HepG2 (cell line): ENCODE data around the gene UNC13D. TPM values are rescaled to one million over a fixed set of nuclear protein-coding genes. Genes with fewer than 3 reads are reported as not detected.

Experiments
- ATF7-NPFF ChIP-seq: sonication (generic); formaldehyde crosslinking; IDR thresholded peaks from 2 replicates; pipeline ENCODE4 v1.8.1; 2023; ENCODE audit warnings: mild to moderate bottlenecking, low read depth, missing genetic modification reagents, moderate library complexity
- BCL6 ChIP-seq: IDR thresholded peaks from 2 replicates; pipeline ENCODE4 v1.6.1; 2016; ENCODE audit warnings: missing genetic modification reagents, missing compliant biosample characterization
- BRF2 ChIP-seq: sonication (generic); formaldehyde crosslinking; IDR thresholded peaks from 2 replicates; pipeline ENCODE4 v1.8.1; 2022; ENCODE audit warnings: mild to moderate bottlenecking, missing genetic modification reagents
- CBX2 ChIP-seq, 2 experiments: fragments of 200-600 bp in 1 of 2; sonication (generic); formaldehyde crosslinking in 1 of 2; IDR thresholded peaks; 2 replicates each; pipeline versions ENCODE4 v1.7.0 to v1.8.1; 2018 to 2022; ENCODE audit warnings: low read depth in 2 of 2, low read length in 1 of 2, mild to moderate bottlenecking in 1 of 2, missing genetic modification reagents in 1 of 2
- FOXC1 ChIP-seq: sonication (generic); formaldehyde crosslinking; IDR thresholded peaks from 2 replicates; pipeline ENCODE4 v1.8.0; 2022; ENCODE audit warnings: mild to moderate bottlenecking, missing genetic modification reagents, borderline replicate concordance
- GATA4 ChIP-seq: sonication (generic); IDR thresholded peaks from 2 replicates; pipeline ENCODE4 v1.6.1; 2016; ENCODE audit warnings: antibody characterized with exemption, low read depth, borderline replicate concordance
- JUND ChIP-seq: sonication (generic); formaldehyde crosslinking; IDR thresholded peaks from 2 replicates; pipeline ENCODE4 v1.8.0; 2022; ENCODE audit warnings: mild to moderate bottlenecking, missing genetic modification reagents
- MIER3 ChIP-seq: IDR thresholded peaks from 2 replicates; pipeline ENCODE4 v1.6.1; 2016; ENCODE audit warnings: missing compliant biosample characterization, borderline replicate concordance
- NKX3-1 ChIP-seq: sonication (generic); formaldehyde crosslinking; IDR thresholded peaks from 2 replicates; pipeline ENCODE4 v1.5.0; 2020; ENCODE audit warnings: missing genetic modification reagents
- NONO ChIP-seq, 2 experiments: fragments of 450-650 bp in 1 of 2; sonication (generic) in 1 of 2; formaldehyde crosslinking in 1 of 2; IDR thresholded peaks in 1 of 2; conservative IDR thresholded peaks in 1 of 2; 2 replicates each; pipeline versions ENCODE4 v1.6.1 to v1.8.0; 2017 to 2022; ENCODE audit warnings: mild to moderate bottlenecking in 1 of 2, missing genetic modification reagents in 1 of 2, moderate library complexity in 1 of 2
- NR3C1 ChIP-seq: sonication (generic); formaldehyde crosslinking; IDR thresholded peaks from 2 replicates; pipeline ENCODE4 v1.4.0; 2020; ENCODE audit warnings: missing genetic modification reagents
- PHF20 ChIP-seq: sonication (generic); formaldehyde crosslinking; IDR thresholded peaks from 2 replicates; pipeline ENCODE4 v1.5.0; 2020; ENCODE audit warnings: mild to moderate bottlenecking, missing genetic modification reagents
- RFX3 ChIP-seq: IDR thresholded peaks from 2 replicates; pipeline ENCODE4 v1.6.1; 2016; ENCODE audit warnings: missing biosample characterization, missing genetic modification reagents
- SIN3B ChIP-seq: fragments of 150-350 bp; IDR thresholded peaks from 2 replicates; pipeline ENCODE4 v1.6.1; 2014; ENCODE audit warnings: low read length
- ZBTB14 ChIP-seq: sonication (generic); formaldehyde crosslinking; IDR thresholded peaks from 2 replicates; pipeline ENCODE4 v1.4.0; 2020; ENCODE audit warnings: missing genetic modification reagents
- ZEB1 ChIP-seq: IDR thresholded peaks from 2 replicates; pipeline ENCODE4 v1.6.1; 2012; ENCODE audit warnings: mild to moderate bottlenecking, low read depth, inconsistent platforms; ENCODE audit not compliant: insufficient replicate concordance
- ZNF333 ChIP-seq: sonication (generic); formaldehyde crosslinking; IDR thresholded peaks from 2 replicates; pipeline ENCODE4 v1.4.0; 2020; ENCODE audit warnings: mild to moderate bottlenecking, missing genetic modification reagents, borderline replicate concordance
- ZNF33B ChIP-seq: sonication (generic); formaldehyde crosslinking; IDR thresholded peaks from 2 replicates; pipeline ENCODE4 v1.5.1; 2020; ENCODE audit warnings: mild to moderate bottlenecking, missing genetic modification reagents
- ZNF552 ChIP-seq: sonication (generic); formaldehyde crosslinking; IDR thresholded peaks from 2 replicates; pipeline ENCODE4 v1.9.0; 2022; ENCODE audit warnings: missing genetic modification reagents, mild to moderate bottlenecking, borderline replicate concordance
- ZNF709 ChIP-seq: sonication (generic); formaldehyde crosslinking; IDR thresholded peaks from 2 replicates; pipeline ENCODE4 v1.5.0; 2020; ENCODE audit warnings: mild to moderate bottlenecking, missing genetic modification reagents
- ZSCAN9 ChIP-seq: IDR thresholded peaks from 2 replicates; pipeline ENCODE4 v1.6.1; 2016; ENCODE audit warnings: borderline replicate concordance
- polyA plus RNA-seq, 8 experiments: library from polyadenylated mRNA; depleted of rRNA in 3 of 8; stranded (reverse) in 7 of 8; unstranded in 1 of 8; fragments of >200 nt; fragmentation: Illumina TruSeq in 4 of 8; extraction: Trizol in 4 of 8; gene quantifications; 2 replicates each; pipeline versions ENCODE4 v1.2.1 to v1.2.3, GENCODE V29; 2011 to 2016; ENCODE audit warnings: low read depth in 4 of 8, missing spikeins in 1 of 8, mixed read lengths in 1 of 8; ENCODE audit not compliant: insufficient read depth in 1 of 8
- total RNA-seq, 5 experiments: library from RNA; depleted of rRNA; stranded (reverse); fragments of >200 nt; fragmentation: Illumina TruSeq; extraction: Trizol; gene quantifications; 2 replicates each; pipeline ENCODE4 v1.2.3, GENCODE V29; 2016; ENCODE audit warnings: low read depth in 1 of 5
- TF ChIP-seq, protein P1 (sequence below): sonication (generic); formaldehyde crosslinking; IDR thresholded peaks from 2 replicates; pipeline ENCODE4 v1.8.0; 2022; ENCODE audit warnings: mild to moderate bottlenecking, missing genetic modification reagents, moderate library complexity

UNC13D gene
- total and polyA plus RNA-seq, 2 of the 13 experiments (the other 11 are each of a cell fraction or from before 2014, with no cell fraction given), result 29.7 to 42.7 TPM

DNA sequence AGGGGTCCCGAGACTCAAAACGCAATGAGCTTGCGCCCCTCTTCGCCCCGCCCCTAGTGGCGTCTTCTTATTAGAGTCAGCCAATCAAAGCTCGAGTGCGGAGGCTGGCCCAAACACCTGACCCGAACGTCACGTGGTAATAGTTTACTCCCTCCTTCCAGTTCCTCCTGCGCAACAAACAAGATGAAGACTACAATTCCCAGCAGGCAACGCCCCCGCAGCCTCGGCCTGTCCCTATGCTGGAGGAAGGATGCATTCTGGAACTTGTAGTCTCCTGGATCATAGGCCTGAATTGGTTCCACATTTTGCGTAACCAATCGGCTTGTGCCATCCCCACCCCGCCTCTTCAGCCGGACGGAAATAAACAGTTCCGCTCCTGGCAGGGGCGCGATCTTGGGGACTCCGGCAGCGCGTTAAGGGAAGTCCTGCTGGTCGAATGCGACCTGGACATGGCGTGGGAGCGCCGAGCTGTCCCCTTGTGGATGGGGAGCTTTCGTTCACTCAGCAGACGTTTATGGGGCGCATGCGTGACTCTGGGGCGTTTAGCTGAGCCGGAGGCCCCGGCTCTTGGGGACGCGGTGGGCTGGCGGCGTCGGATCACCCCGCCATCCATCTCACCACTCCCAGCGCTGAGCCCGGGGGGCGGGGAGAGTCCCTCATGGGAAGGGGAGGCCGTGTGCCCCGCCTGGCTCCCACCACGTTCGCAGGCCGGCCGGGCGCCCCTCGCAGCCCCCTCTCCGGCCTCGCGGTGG is 11.3 kb upstream of the UNC13D start, which contains the start of gene WBP2 (continued):
- TF ChIP-seq BRF2 (CRISPR knock-in tag), result 0 out of 2 replicates have a peak, but pooled peaks have one; percentile 54
- no peak for TF ChIP-seq NONO (IDR thresholded peaks at IDR 0.05)
- peak; percentile 99 for TF ChIP-seq NONO (CRISPR knock-in tag; conservative IDR thresholded peaks at IDR 0.05)
- TF ChIP-seq ATF7-NPFF (CRISPR knock-in tag), result peak; percentile 79; the same call in 1 of the 2 replicates
- no peak for TF ChIP-seq ZEB1
- peak; percentile 76 for TF ChIP-seq ZNF709 (CRISPR knock-in tag)
- TF ChIP-seq MIER3 (CRISPR knock-in tag), result peak; percentile 59; the same call in 1 of the 2 replicates
- no peak; the same call in 1 of the 2 replicates for TF ChIP-seq ZNF33B (CRISPR knock-in tag)
- TF ChIP-seq ZNF333 (CRISPR knock-in tag), result peak; percentile 97; the same call in 1 of the 2 replicates
- no peak for TF ChIP-seq CBX2 (IDR thresholded peaks at IDR 0.05; ENCODE audit: low read depth, low read length)
- no peak for TF ChIP-seq CBX2 (CRISPR knock-in tag; IDR thresholded peaks at IDR 0.05; ENCODE audit: low read depth)
- 0 out of 2 replicates have a peak, but pooled peaks have one; percentile 35 for TF ChIP-seq ZBTB14 (CRISPR knock-in tag)
- peak; percentile 53 for TF ChIP-seq BCL6
- TF ChIP-seq SIN3B, result no peak
- peak; percentile 85 for TF ChIP-seq ZNF552 (CRISPR knock-in tag)
- 0 out of 2 replicates have a peak, but pooled peaks have one; percentile 26 for TF ChIP-seq JUND (CRISPR knock-in tag)
- TF ChIP-seq NR3C1, result no peak
- peak; percentile 98 for TF ChIP-seq FOXC1 (CRISPR knock-in tag)
- TF ChIP-seq, protein P1, sequence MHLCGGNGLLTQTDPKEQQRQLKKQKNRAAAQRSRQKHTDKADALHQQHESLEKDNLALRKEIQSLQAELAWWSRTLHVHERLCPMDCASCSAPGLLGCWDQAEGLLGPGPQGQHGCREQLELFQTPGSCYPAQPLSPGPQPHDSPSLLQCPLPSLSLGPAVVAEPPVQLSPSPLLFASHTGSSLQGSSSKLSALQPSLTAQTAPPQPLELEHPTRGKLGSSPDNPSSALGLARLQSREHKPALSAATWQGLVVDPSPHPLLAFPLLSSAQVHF (CRISPR knock-in tag), result 0 out of 2 replicates have a peak, but pooled peaks have one; percentile 83
- TF ChIP-seq PHF20 (CRISPR knock-in tag), result peak; percentile 82
- peak; percentile 84 for TF ChIP-seq GATA4
- peak; percentile 87 for TF ChIP-seq ZSCAN9 (CRISPR knock-in tag)
- peak; percentile 2; the same call in 1 of the 2 replicates for TF ChIP-seq RFX3 (CRISPR knock-in tag)
- TF ChIP-seq NKX3-1 (CRISPR knock-in tag), result no peak
